Fibroblast of lung (primary cell): ENCODE results near the gene MRTO4. TPM values are rescaled to one million over a fixed set of nuclear protein-coding genes. Genes with fewer than 3 reads are reported as not detected.
"Not testable (repeated sequence)": the region's sequence is repeated elsewhere in the genome, so short reads cannot be mapped to it uniquely, and the experiment has no call there.

Experiments
- DNase-seq, 2 donors: peaks; one replicate each; pipeline versions ENCODE4 v3.0.0 to v3.0.0-alpha.2; 2010; ENCODE audit warnings: low read depth in 2 of 2
- H2AFZ ChIP-seq: 2 replicates; pipeline ENCODE4 v1.5.1; 2012; ENCODE audit warnings: low read length, control low read depth, inconsistent platforms
- H3K27ac ChIP-seq: 2 replicates; pipeline ENCODE4 v1.5.1; 2011; ENCODE audit warnings: low read length, control low read depth; ENCODE audit not compliant: insufficient read depth
- H3K27me3 ChIP-seq: 2 replicates; pipeline ENCODE4 v1.5.1; 2011; ENCODE audit warnings: mild to moderate bottlenecking, low read length; ENCODE audit not compliant: control insufficient read depth, insufficient read depth
- H3K36me3 ChIP-seq: 2 replicates; pipeline ENCODE4 v1.5.1; 2011; ENCODE audit warnings: low read length; ENCODE audit not compliant: control insufficient read depth, insufficient read depth
- H3K4me1 ChIP-seq: 2 replicates; pipeline ENCODE4 v1.5.1; 2011; ENCODE audit warnings: low read length; ENCODE audit not compliant: control insufficient read depth, insufficient read depth; ENCODE audit errors: extremely low read depth
- H3K4me2 ChIP-seq: 2 replicates; pipeline ENCODE4 v1.5.1; 2011; ENCODE audit warnings: low read length, control low read depth; ENCODE audit not compliant: insufficient read depth; ENCODE audit errors: extremely low read depth
- H3K4me3 ChIP-seq, 4 experiments: fragments of 200-600 bp in 1 of 4; sonication (generic) in 1 of 4; replicated peaks in 1 of 4; 2 replicates each; pipeline ENCODE4 v1.5.1; 2011 to 2016; ENCODE audit warnings: low read length in 4 of 4, low read depth in 3 of 4, mild to moderate bottlenecking in 3 of 4, control low read depth in 2 of 4, inconsistent platforms in 1 of 4, mixed read lengths in 1 of 4; ENCODE audit not compliant: insufficient read depth in 1 of 4; ENCODE audit errors: control extremely low read depth in 1 of 4
- H3K79me2 ChIP-seq: 2 replicates; pipeline ENCODE4 v1.5.1; 2012; ENCODE audit warnings: mild to moderate bottlenecking, low read length, inconsistent platforms; ENCODE audit not compliant: control insufficient read depth, insufficient read depth
- H3K9ac ChIP-seq: 2 replicates; pipeline ENCODE4 v1.5.1; 2011; ENCODE audit warnings: mild to moderate bottlenecking, low read length, control low read depth; ENCODE audit not compliant: insufficient read depth
- H3K9me3 ChIP-seq: 2 replicates; pipeline ENCODE4 v1.5.1; 2012; ENCODE audit warnings: low read depth, low read length; ENCODE audit not compliant: control insufficient read depth, insufficient read depth
- H4K20me1 ChIP-seq: 2 replicates; pipeline ENCODE4 v1.5.1; 2011; ENCODE audit warnings: low read length; ENCODE audit not compliant: control insufficient read depth, insufficient read depth; ENCODE audit errors: extremely low read depth
- CTCF ChIP-seq, 2 donors: IDR thresholded peaks in 1 of 2; conservative IDR thresholded peaks in 1 of 2; 1 replicate in 1 of 2; 2 replicates in 1 of 2; pipeline ENCODE4 v1.5.1; 2011 to 2012; ENCODE audit warnings: low read length in 2 of 2, control low read depth in 1 of 2, inconsistent platforms in 1 of 2, low read depth in 1 of 2, mild to moderate bottlenecking in 1 of 2
- EZH2 ChIP-seq: IDR thresholded peaks from 2 replicates; pipeline ENCODE4 v1.5.1; 2012; ENCODE audit warnings: low read length, control low read depth, mild to moderate bottlenecking; ENCODE audit errors: missing control alignments
- polyA plus RNA-seq, 2 donors: library from polyadenylated mRNA; depleted of rRNA in 1 of 2; stranded (reverse) in 1 of 2; unstranded in 1 of 2; fragments of >200 nt; gene quantifications; 2 replicates each; pipeline ENCODE4 v1.2.1, GENCODE V29; 2011 to 2012; ENCODE audit warnings: missing spikeins in 1 of 2
- total RNA-seq: library from RNA; depleted of rRNA; stranded (reverse); fragments of >200 nt; gene quantifications from 2 replicates; pipeline ENCODE4 v1.2.1, GENCODE V29; 2014

MRTO4 gene
- total and polyA plus RNA-seq, 2 donors (not counting 1 experiment from before 2014, with no cell fraction given), result 12.6 to 28.6 TPM

- no peak overlapping the region for H3K4me2 ChIP-seq
- no peak overlapping the region for H3K27ac ChIP-seq
- no peak overlapping the region for H2AFZ ChIP-seq
- H3K79me2 ChIP-seq, result no peaks in the 10 kb centered on the region
- H3K36me3 ChIP-seq, result peaks cover 6% of the 10 kb centered on the region
- H3K9me3 ChIP-seq, result no peaks in the 10 kb centered on the region
- H4K20me1 ChIP-seq, result no peaks in the 10 kb centered on the region
- no peak overlapping the region for H3K4me3 ChIP-seq
- no peak overlapping the region for H3K9ac ChIP-seq
- no peak for DNase-seq
- H3K4me1 ChIP-seq, result peaks cover 6% of the 10 kb centered on the region
- TF ChIP-seq EZH2 (no peak), CTCF (conservative IDR thresholded peaks at IDR 0.05 in 1 of 2, IDR thresholded peaks at IDR 0.05 in 1 of 2; ENCODE audit: low read depth in 1 of 2, low read length in 2 of 2) (no peak)
- no peaks in the 10 kb centered on the region for H3K27me3 ChIP-seq
These were observed 11.1 kb downstream of the MRTO4 start for GRCh38 chr1:19262744-19263143.

- Histone ChIP-seq H4K20me1 (no peaks in the 10 kb centered on the region), H3K9me3 (no peaks in the 10 kb centered on the region), H3K27me3 (no peaks in the 10 kb centered on the region), H2AFZ (no peak overlapping the region), H3K79me2 (no peaks in the 10 kb centered on the region), H3K9ac (no peak overlapping the region), H3K4me3 (no peak overlapping the region), H3K36me3 (no peaks in the 10 kb centered on the region), H3K4me2 (no peak overlapping the region), H3K27ac (no peak overlapping the region), H3K4me1 (no peaks in the 10 kb centered on the region)
- DNase-seq, result no peak
- no peak for TF ChIP-seq EZH2
- no peak for TF ChIP-seq CTCF (conservative IDR thresholded peaks at IDR 0.05 in 1 of 2, IDR thresholded peaks at IDR 0.05 in 1 of 2; ENCODE audit: low read depth in 1 of 2, low read length in 2 of 2)
These were observed 16.8 kb downstream of the MRTO4 start for GRCh38 chr1:19268445-19268844.

- not testable (repeated sequence) for H3K4me3 ChIP-seq, H2AFZ ChIP-seq, H3K4me2 ChIP-seq, H3K4me1 ChIP-seq, H3K79me2 ChIP-seq, H4K20me1 ChIP-seq, H3K9ac ChIP-seq, H3K27me3 ChIP-seq, H3K9me3 ChIP-seq, H3K36me3 ChIP-seq, H3K27ac ChIP-seq
- TF ChIP-seq CTCF (conservative IDR thresholded peaks at IDR 0.05 in 1 of 2, IDR thresholded peaks at IDR 0.05 in 1 of 2; ENCODE audit: low read depth in 1 of 2, low read length in 2 of 2), result peak in 1 of 2 donors; percentile 18
- peak in 1 of 2 donors; percentile 18 for DNase-seq
These were observed 18.1 kb downstream of the MRTO4 start for GRCh38 chr1:19269427-19270342.

GRCh38 chr1:19270343-19270730 is 18.7 kb downstream of the MRTO4 start:
- not testable (repeated sequence) for H3K9me3 ChIP-seq, H3K9ac ChIP-seq, H3K4me3 ChIP-seq, DNase-seq, H3K27me3 ChIP-seq, H3K27ac ChIP-seq, H2AFZ ChIP-seq, H3K36me3 ChIP-seq, H4K20me1 ChIP-seq, H3K4me2 ChIP-seq, H3K79me2 ChIP-seq, H3K4me1 ChIP-seq
